ENCODE measurements around the gene PFN1. TPM values are rescaled to one million over a fixed set of nuclear protein-coding genes. Genes with fewer than 3 reads are reported as not detected.

The PFN1 gene
- total and polyA plus RNA-seq, 10 of the 15 experiments (the other 5 are each of a cell fraction or from before 2014, with no cell fraction given) = 154 to 3,892 (median 1,918) TPM

GRCh38 chr17:4972322-4972721 is 24.0 kb upstream of the PFN1 start (continued):
- TF ChIP-seq RELB (IDR thresholded peaks at IDR 0.05; ENCODE audit: low read depth) (no peak), E4F1 (IDR thresholded peaks at IDR 0.05; ENCODE audit: borderline replicate concordance, partially characterized antibody) (no peak), IRF5 (IDR thresholded peaks at IDR 0.05; ENCODE audit: borderline replicate concordance) (no peak)

GRCh38 chr17:4971826-4972225 is 23.5 kb upstream of the PFN1 start:
- CTCF ChIA-PET = interaction anchor here (1.9 kb wide), 1 partner anchor 9 kb away, joined by 10 read pairs; no protein-coding TSS in a partner anchor
- no TSS peak for BruUV-seq (replicated peaks)
- POLR2A ChIA-PET = interaction anchor here (0.7 kb wide), 1 partner anchor 97 kb away, joined by 3 read pairs; no protein-coding TSS in a partner anchor
- intact Hi-C loops (cut with micrococcal nuclease; ENCODE audit: unreplicated experiment) = no loop called here
- no peak for TF ChIP-seq MAX (IDR thresholded peaks at IDR 0.05; ENCODE audit: low read depth, low read length)
- no peak for TF ChIP-seq POLR2AphosphoS5 (IDR thresholded peaks at IDR 0.05; ENCODE audit: low read length)
- TF ChIP-seq NFIC (IDR thresholded peaks at IDR 0.05; ENCODE audit: low read depth, low read length) = no peak
- no peak for TF ChIP-seq CHD2 (IDR thresholded peaks at IDR 0.05; ENCODE audit: borderline replicate concordance, low read depth, low read length)
- no peak for TF ChIP-seq KAT2A (conservative IDR thresholded peaks at IDR 0.05; ENCODE audit: control insufficient read depth, low read depth, low read length)
- no peak overlapping the region for H3K27ac ChIP-seq (ENCODE audit: control insufficient read depth, insufficient read depth)
- H3K79me2 ChIP-seq (ENCODE audit: control insufficient read depth, insufficient read depth, low read length) = peaks cover 18% of the 10 kb centered on the region
- no peak overlapping the region for H2AFZ ChIP-seq (ENCODE audit: control insufficient read depth, low read depth, low read length)
- H3K27me3 ChIP-seq (replicated peaks in 1 of 2; ENCODE audit: control insufficient read depth in 2 of 2, insufficient read depth in 2 of 2, low read length in 1 of 2) = no peaks in the 10 kb centered on the region
- ATAC-seq = no peak
- no peak for DNase-seq (ENCODE audit: low read depth, low spot score)
- no peak overlapping the region for H3K4me2 ChIP-seq (ENCODE audit: control insufficient read depth, insufficient read depth)
- RAD21 ChIA-PET (ENCODE audit: unreplicated experiment) = no interaction called here
- 94% methylated on average over 6 of the region's 6 CpGs for WGBS (ENCODE audit: insufficient coverage, insufficient replicate concordance, low lambda C conversion rate, missing lambda C conversion rate)
- SMC1A ChIA-PET (ENCODE audit: uncharacterized antibody, unreplicated experiment) = interaction anchor here (1.1 to 2.7 kb wide), 3 partner anchors 8 to 63 kb away, joined by 3 to 9 read pairs (median 5); no protein-coding TSS in a partner anchor
- H3K4me3 ChIP-seq = no peak overlapping the region
- H3K4me1 ChIP-seq (ENCODE audit: control insufficient read depth, insufficient read depth, low read length) = peaks cover 11% of the 10 kb centered on the region
- H3K9ac ChIP-seq (ENCODE audit: control insufficient read depth, insufficient read depth, low read length) = no peak overlapping the region
- H4K20me1 ChIP-seq (ENCODE audit: control insufficient read depth, insufficient read depth) = no peaks in the 10 kb centered on the region
- H3K36me3 ChIP-seq (ENCODE audit: control insufficient read depth in 2 of 2, insufficient read depth in 2 of 2, low read length in 1 of 2) = peaks cover 13 to 18% of the 10 kb centered on the region in 2 experiments; a peak in 3 of 4 replicates
- in situ Hi-C loops (cut with MboI) = no loop called here
- H3K9me3 ChIP-seq (replicated peaks; ENCODE audit: control insufficient read depth, insufficient read depth, low read length) = no peaks in the 10 kb centered on the region
- FAIRE-seq = no peak

Data from GM12878 (cell line).